Loucy (cell line): ENCODE measurements around the gene FAM217B.

Source experiments
- H2AFZ ChIP-seq: fragments of 200-600 bp; sonication (generic); 2 replicates; pipeline ENCODE4 v1.6.0; 2016; ENCODE audit warnings: antibody characterized with exemption, mild to moderate bottlenecking, low read length, moderate library complexity
- H3F3A ChIP-seq: fragments of 200-600 bp; 2 replicates; pipeline ENCODE4 v1.6.0; 2016; ENCODE audit warnings: antibody characterized with exemption, low read depth, mild to moderate bottlenecking
- H3K27me3 ChIP-seq: fragments of 200-600 bp; sonication (generic); 2 replicates; pipeline ENCODE4 v1.6.1; 2014; ENCODE audit warnings: low read length, mild to moderate bottlenecking; ENCODE audit not compliant: insufficient read depth, poor library complexity, severe bottlenecking
- H3K36me3 ChIP-seq: fragments of 200-600 bp; sonication (generic); 2 replicates; pipeline ENCODE4 v1.6.1; 2016; ENCODE audit warnings: low read length; ENCODE audit not compliant: insufficient read depth
- H3K4me1 ChIP-seq: fragments of 200-600 bp; sonication (generic); 2 replicates; pipeline ENCODE4 v1.5.1; 2014; ENCODE audit warnings: low read length, mild to moderate bottlenecking; ENCODE audit not compliant: insufficient read depth, poor library complexity, severe bottlenecking
- H3K4me2 ChIP-seq: fragments of 200-600 bp; sonication (generic); 2 replicates; pipeline ENCODE4 v1.6.0; 2014; ENCODE audit warnings: antibody characterized with exemption, low read length, low read depth, mild to moderate bottlenecking; ENCODE audit not compliant: poor library complexity, severe bottlenecking
- H3K4me3 ChIP-seq: fragments of 200-600 bp; sonication (generic); 2 replicates; pipeline ENCODE4 v1.5.1; 2014; ENCODE audit warnings: low read length, mild to moderate bottlenecking, mixed read lengths; ENCODE audit not compliant: poor library complexity, severe bottlenecking
- H3K79me2 ChIP-seq: fragments of 200-600 bp; sonication (generic); 2 replicates; pipeline ENCODE4 v1.6.1; 2014; ENCODE audit warnings: low read length; ENCODE audit not compliant: insufficient read depth
- H3K9ac ChIP-seq: fragments of 200-600 bp; sonication (generic); 2 replicates; pipeline ENCODE4 v1.6.0; 2014; ENCODE audit warnings: mild to moderate bottlenecking, low read depth, low read length, moderate library complexity; ENCODE audit not compliant: poor library complexity, severe bottlenecking
- H3K9me2 ChIP-seq: fragments of 200-600 bp; sonication (generic); replicated peaks from 2 replicates; pipeline ENCODE4 v1.6.1; 2016; ENCODE audit warnings: low read depth, low read length, mixed read lengths
- H3K9me3 ChIP-seq: fragments of 200-600 bp; sonication (generic); 2 replicates; pipeline ENCODE4 v1.6.1; 2014; ENCODE audit warnings: mild to moderate bottlenecking, antibody characterized with exemption, low read length, low read depth; ENCODE audit not compliant: insufficient read depth
- H4K20me1 ChIP-seq: fragments of 200-600 bp; sonication (generic); 2 replicates; pipeline ENCODE4 v1.6.0; 2014; ENCODE audit warnings: antibody characterized with exemption, low read length, mild to moderate bottlenecking; ENCODE audit not compliant: insufficient read depth, poor library complexity, severe bottlenecking
- CTCF ChIP-seq: fragments of 200-600 bp; sonication (generic); conservative IDR thresholded peaks from 2 replicates; pipeline ENCODE4 v1.5.1; 2014; ENCODE audit warnings: mild to moderate bottlenecking, antibody characterized with exemption, low read length
- EZH2phosphoT487 ChIP-seq: fragments of 200-600 bp; IDR thresholded peaks from 2 replicates; pipeline ENCODE4 v1.6.1; 2018; ENCODE audit warnings: antibody characterized with exemption, mild to moderate bottlenecking, moderate library complexity, borderline replicate concordance

FAM217B gene

GRCh38 chr20:59958123-59958522 is 17.9 kb downstream of the FAM217B start, which contains the start of gene CDH26:
CDH26 (plus strand) TSS chr20:59958423; CDS start chr20:59958727, 304 bp downstream.
- no peaks in the 10 kb centered on the region for H4K20me1 ChIP-seq

GRCh38 chr20:59958626-59959025 is 18.4 kb downstream of the FAM217B start:
- Histone ChIP-seq H3K4me1 (no peaks in the 10 kb centered on the region), H3K36me3 (no peaks in the 10 kb centered on the region), H3K9me3 (no peaks in the 10 kb centered on the region), H3K9me2 (no peaks in the 10 kb centered on the region), H3K4me2 (no peak overlapping the region), H3K9ac (no peak overlapping the region), H3K79me2 (no peaks in the 10 kb centered on the region), H3K4me3 (no peak overlapping the region), H3K27me3 (no peaks in the 10 kb centered on the region), H3F3A (no peaks in the 10 kb centered on the region), H2AFZ (no peak overlapping the region), H4K20me1 (no peaks in the 10 kb centered on the region)
- TF ChIP-seq CTCF (no peak), EZH2phosphoT487 (no peak)

More at GRCh38 chr20:59958123-59958522, 17.9 kb downstream of the FAM217B start, which contains the start of gene CDH26:
- TF ChIP-seq EZH2phosphoT487 (no peak), CTCF (no peak)
- H3K4me1 ChIP-seq = no peaks in the 10 kb centered on the region
- H2AFZ ChIP-seq = no peak within 1 kb of the TSS
- H3K79me2 ChIP-seq = no peaks in the 10 kb centered on the region
- H3K4me3 ChIP-seq = no peak within 1 kb of the TSS
- H3K4me2 ChIP-seq = no peak within 1 kb of the TSS
- no peaks in the 10 kb centered on the region for H3K36me3 ChIP-seq
- no peak within 1 kb of the TSS for H3K9ac ChIP-seq
- no peaks in the 10 kb centered on the region for H3K27me3 ChIP-seq
- no peaks in the 10 kb centered on the region for H3F3A ChIP-seq
- no peaks in the 10 kb centered on the region for H3K9me3 ChIP-seq
- H3K9me2 ChIP-seq = no peaks in the 10 kb centered on the region

DNA sequence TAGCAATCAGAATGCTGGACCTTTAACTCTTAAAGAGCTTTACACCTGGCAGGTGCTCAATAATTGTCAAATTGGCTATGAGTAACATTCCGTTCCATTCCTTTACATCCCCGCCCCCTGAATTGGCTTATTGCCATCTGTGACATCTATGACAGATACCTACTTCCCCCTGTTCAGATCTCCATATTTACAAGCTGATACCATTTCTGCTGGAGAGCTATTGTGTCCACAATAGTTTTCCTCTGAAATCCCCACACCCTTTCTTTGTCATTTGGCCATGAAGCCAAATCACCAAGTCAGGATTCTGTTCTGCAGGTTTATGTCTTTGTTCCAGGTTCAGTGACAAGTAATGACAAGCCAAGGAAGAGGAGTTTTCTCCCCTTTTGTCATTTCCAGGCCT is 21.2 kb downstream of the FAM217B start:
- H3K79me2 ChIP-seq = no peaks in the 10 kb centered on the region
- H3K4me3 ChIP-seq = no peak overlapping the region
- no peaks in the 10 kb centered on the region for H3F3A ChIP-seq
- TF ChIP-seq CTCF = no peak
- TF ChIP-seq EZH2phosphoT487 = no peak
- H3K9ac ChIP-seq = no peak overlapping the region
- no peaks in the 10 kb centered on the region for H3K4me1 ChIP-seq
- no peaks in the 10 kb centered on the region for H3K27me3 ChIP-seq
- no peaks in the 10 kb centered on the region for H3K9me2 ChIP-seq
- no peaks in the 10 kb centered on the region for H3K9me3 ChIP-seq
- H2AFZ ChIP-seq = no peak overlapping the region
- no peaks in the 10 kb centered on the region for H4K20me1 ChIP-seq
- H3K36me3 ChIP-seq = no peaks in the 10 kb centered on the region
- no peak overlapping the region for H3K4me2 ChIP-seq
